Keratinocyte (primary cell): ENCODE data around the gene SORBS2. TPM values are rescaled to one million over a fixed set of nuclear protein-coding genes. Genes with fewer than 3 reads are reported as not detected.

Experiments used
- DNase-seq: peaks from one replicate; pipeline ENCODE4 v3.0.0-alpha.2; 2011; ENCODE audit warnings: low read depth, missing footprints, low spot score
- FAIRE-seq: peaks from 2 replicates; lab custom pipeline; 2011; peaks lifted over from hg19 to GRCh38; lab: Jason Lieb, UNC
- H2AFZ ChIP-seq: 2 replicates; pipeline ENCODE4 v1.6.0; 2012; ENCODE audit warnings: low read length, control low read depth, inconsistent platforms; ENCODE audit not compliant: control insufficient read depth
- H3K27ac ChIP-seq: 2 replicates; pipeline ENCODE4 v1.5.1; 2011; ENCODE audit warnings: low read length; ENCODE audit not compliant: control insufficient read depth, insufficient read depth
- H3K27me3 ChIP-seq: 3 replicates; pipeline ENCODE4 v1.6.0; 2011; ENCODE audit warnings: low read length; ENCODE audit not compliant: control insufficient read depth, insufficient read depth; ENCODE audit errors: extremely low read depth
- H3K36me3 ChIP-seq, 2 experiments: 2 replicates in 1 of 2; 3 replicates in 1 of 2; pipeline ENCODE4 v1.5.1; 2011; ENCODE audit warnings: low read length in 2 of 2, mild to moderate bottlenecking in 1 of 2; ENCODE audit not compliant: control insufficient read depth in 2 of 2, insufficient read depth in 2 of 2; ENCODE audit errors: extremely low read depth in 1 of 2
- H3K4me1 ChIP-seq: 3 replicates; pipeline ENCODE4 v1.5.1; 2011; ENCODE audit warnings: low read length; ENCODE audit not compliant: control insufficient read depth, insufficient read depth; ENCODE audit errors: extremely low read depth
- H3K4me2 ChIP-seq: 3 replicates; pipeline ENCODE4 v1.6.0; 2011; ENCODE audit warnings: low read depth, low read length; ENCODE audit not compliant: control insufficient read depth, insufficient read depth; ENCODE audit errors: extremely low read depth
- H3K4me3 ChIP-seq, 3 experiments: fragments of 200-600 bp in 1 of 3; sonication (generic) in 1 of 3; 2 replicates in 2 of 3; 3 replicates in 1 of 3; pipeline ENCODE4 v1.5.1; 2011 to 2016; ENCODE audit warnings: low read length in 3 of 3, mild to moderate bottlenecking in 3 of 3, control low read depth in 2 of 3, inconsistent platforms in 1 of 3, low read depth in 1 of 3, mixed read lengths in 1 of 3, mixed run types in 1 of 3, moderate library complexity in 1 of 3; ENCODE audit not compliant: control insufficient read depth in 2 of 3, insufficient read depth in 2 of 3; ENCODE audit errors: extremely low read depth in 1 of 3
- H3K79me2 ChIP-seq: 2 replicates; pipeline ENCODE4 v1.6.0; 2012; ENCODE audit warnings: low read length; ENCODE audit not compliant: control insufficient read depth, insufficient read depth
- H3K9ac ChIP-seq: 3 replicates; pipeline ENCODE4 v1.6.0; 2011; ENCODE audit warnings: low read length; ENCODE audit not compliant: control insufficient read depth, insufficient read depth; ENCODE audit errors: extremely low read depth
- H3K9me1 ChIP-seq: 3 replicates; pipeline ENCODE4 v1.6.0; 2011; ENCODE audit warnings: low read length; ENCODE audit not compliant: control insufficient read depth, insufficient read depth; ENCODE audit errors: extremely low read depth
- H3K9me3 ChIP-seq: 2 replicates; pipeline ENCODE4 v1.5.1; 2012; ENCODE audit warnings: low read depth, low read length; ENCODE audit not compliant: control insufficient read depth
- H4K20me1 ChIP-seq: 3 replicates; pipeline ENCODE4 v1.6.0; 2011; ENCODE audit warnings: low read length; ENCODE audit not compliant: control insufficient read depth, insufficient read depth; ENCODE audit errors: extremely low read depth
- CTCF ChIP-seq, 3 experiments: IDR thresholded peaks in 1 of 3; conservative IDR thresholded peaks in 1 of 3; optimal IDR thresholded peaks in 1 of 3; 2 replicates in 2 of 3; 3 replicates in 1 of 3; pipeline versions ENCODE3 to v1.5.1; 2011; ENCODE audit warnings: low read length in 3 of 3, mild to moderate bottlenecking in 3 of 3, moderate library complexity in 2 of 3, control low read depth in 1 of 3, inconsistent platforms in 1 of 3; ENCODE audit not compliant: insufficient read depth in 2 of 3; ENCODE audit errors: extremely low read depth in 1 of 3
- EZH2 ChIP-seq: IDR thresholded peaks from one replicate; pipeline ENCODE4 v1.6.1; 2012; ENCODE audit warnings: inconsistent platforms, mild to moderate bottlenecking, low read length, moderate library complexity
- dilution Hi-C: fragments of 300-500 bp; cut with MboI; formaldehyde crosslinking; loops from one replicate; pipeline ENCODE4 v1.7.0; 2020; ENCODE audit warnings: low sequenced_read_pairs; ENCODE audit not compliant: extremely low pct_ligation_motif_present
- polyA plus RNA-seq, 5 experiments: library from polyadenylated mRNA; depleted of rRNA in 3 of 5; stranded (reverse) in 3 of 5; stranded (forward) in 1 of 5; unstranded in 1 of 5; fragments of >200 nt; gene quantifications; 1 replicate in 1 of 5; 2 replicates in 3 of 5; 3 replicates in 1 of 5; pipeline versions ENCODE4 v1.2.1 to v1.2.3, GENCODE V29; 2011 to 2012; ENCODE audit warnings: missing spikeins in 2 of 5, low read depth in 1 of 5, low replicate concordance in 1 of 5

SORBS2 gene
- polyA plus RNA-seq, 1 donor (not counting 4 experiments of a cell fraction or from before 2014, with no cell fraction given), result 0.14 TPM

- Histone ChIP-seq H3K79me2 (no peaks in the 10 kb centered on the region), H3K4me1 (peaks cover 6% of the 10 kb centered on the region), H3K9me3 (no peaks in the 10 kb centered on the region), H3K9ac (no peak overlapping the region), H2AFZ (no peak overlapping the region), H3K4me2 (no peak overlapping the region), H3K4me3 (no peak overlapping the region), H3K27ac (no peak overlapping the region), H3K27me3 (peaks cover 14% of the 10 kb centered on the region), H3K36me3 (no peaks in the 10 kb centered on the region), H3K9me1 (no peaks in the 10 kb centered on the region), H4K20me1 (no peaks in the 10 kb centered on the region)
- FAIRE-seq, result no peak
- TF ChIP-seq CTCF (optimal IDR thresholded peaks at IDR 0.05 in 1 of 3, IDR thresholded peaks at IDR 0.05 in 1 of 3, conservative IDR thresholded peaks at IDR 0.05 in 1 of 3; ENCODE audit: extremely low read depth in 1 of 3, insufficient read depth in 2 of 3, low read length in 3 of 3) (no peak), EZH2 (no peak)
- DNase-seq, result no peak
- dilution Hi-C loops, result no loop called here
These were observed 221.0 kb downstream of the SORBS2 start for GRCh38 chr4:185590982-185591381.

GRCh38 chr4:185589067-185589836 is 222.7 kb downstream of the SORBS2 start:
- Histone ChIP-seq H3K9me3 (no peaks in the 10 kb centered on the region), H2AFZ (no peak overlapping the region), H3K79me2 (no peaks in the 10 kb centered on the region), H3K9ac (no peak overlapping the region), H3K4me1 (peaks cover 6% of the 10 kb centered on the region), H3K4me2 (no peak overlapping the region), H3K4me3 (no peak overlapping the region), H3K9me1 (no peaks in the 10 kb centered on the region), H3K36me3 (no peaks in the 10 kb centered on the region), H3K27me3 (peaks cover 26% of the 10 kb centered on the region), H3K27ac (no peak overlapping the region), H4K20me1 (no peaks in the 10 kb centered on the region)
- TF ChIP-seq CTCF (optimal IDR thresholded peaks at IDR 0.05 in 1 of 3, IDR thresholded peaks at IDR 0.05 in 1 of 3, conservative IDR thresholded peaks at IDR 0.05 in 1 of 3; ENCODE audit: extremely low read depth in 1 of 3, insufficient read depth in 2 of 3, low read length in 3 of 3) (no peak), EZH2 (no peak)
- DNase-seq (no peak), FAIRE-seq (no peak)
- dilution Hi-C loops, result no loop called here
